ENCODE measurements around the gene PDLIM7.

PDLIM7 gene

DNA sequence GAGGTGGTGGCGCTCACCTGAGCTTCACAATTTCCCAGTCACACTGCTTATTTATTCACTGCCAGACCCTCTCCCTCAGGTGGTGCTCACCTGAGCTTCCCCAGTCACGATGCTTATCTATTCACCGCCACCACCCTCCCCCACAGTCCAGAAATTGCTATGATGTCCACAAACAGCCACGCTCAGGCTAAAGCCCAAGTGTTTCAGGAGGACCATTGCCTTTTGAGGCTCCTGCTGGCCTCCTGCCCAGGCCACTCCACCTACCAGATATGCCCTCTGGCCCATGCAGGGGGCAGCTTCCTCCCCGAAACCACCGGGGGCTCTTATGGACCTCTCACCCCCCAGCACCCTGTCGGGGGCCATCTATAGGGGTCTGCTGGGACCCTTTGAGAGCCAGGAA lies 4.6 kb downstream of the PDLIM7 start:
- H3K27ac ChIP-seq = peak overlapping the region; percentile 4; the same call in 1 of the 2 replicates
- TF ChIP-seq, protein P1, sequence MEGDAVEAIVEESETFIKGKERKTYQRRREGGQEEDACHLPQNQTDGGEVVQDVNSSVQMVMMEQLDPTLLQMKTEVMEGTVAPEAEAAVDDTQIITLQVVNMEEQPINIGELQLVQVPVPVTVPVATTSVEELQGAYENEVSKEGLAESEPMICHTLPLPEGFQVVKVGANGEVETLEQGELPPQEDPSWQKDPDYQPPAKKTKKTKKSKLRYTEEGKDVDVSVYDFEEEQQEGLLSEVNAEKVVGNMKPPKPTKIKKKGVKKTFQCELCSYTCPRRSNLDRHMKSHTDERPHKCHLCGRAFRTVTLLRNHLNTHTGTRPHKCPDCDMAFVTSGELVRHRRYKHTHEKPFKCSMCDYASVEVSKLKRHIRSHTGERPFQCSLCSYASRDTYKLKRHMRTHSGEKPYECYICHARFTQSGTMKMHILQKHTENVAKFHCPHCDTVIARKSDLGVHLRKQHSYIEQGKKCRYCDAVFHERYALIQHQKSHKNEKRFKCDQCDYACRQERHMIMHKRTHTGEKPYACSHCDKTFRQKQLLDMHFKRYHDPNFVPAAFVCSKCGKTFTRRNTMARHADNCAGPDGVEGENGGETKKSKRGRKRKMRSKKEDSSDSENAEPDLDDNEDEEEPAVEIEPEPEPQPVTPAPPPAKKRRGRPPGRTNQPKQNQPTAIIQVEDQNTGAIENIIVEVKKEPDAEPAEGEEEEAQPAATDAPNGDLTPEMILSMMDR (IDR thresholded peaks at IDR 0.05) = no peak
- TF ChIP-seq ZFX (IDR thresholded peaks at IDR 0.05; ENCODE audit: borderline replicate concordance) = no peak

DNA sequence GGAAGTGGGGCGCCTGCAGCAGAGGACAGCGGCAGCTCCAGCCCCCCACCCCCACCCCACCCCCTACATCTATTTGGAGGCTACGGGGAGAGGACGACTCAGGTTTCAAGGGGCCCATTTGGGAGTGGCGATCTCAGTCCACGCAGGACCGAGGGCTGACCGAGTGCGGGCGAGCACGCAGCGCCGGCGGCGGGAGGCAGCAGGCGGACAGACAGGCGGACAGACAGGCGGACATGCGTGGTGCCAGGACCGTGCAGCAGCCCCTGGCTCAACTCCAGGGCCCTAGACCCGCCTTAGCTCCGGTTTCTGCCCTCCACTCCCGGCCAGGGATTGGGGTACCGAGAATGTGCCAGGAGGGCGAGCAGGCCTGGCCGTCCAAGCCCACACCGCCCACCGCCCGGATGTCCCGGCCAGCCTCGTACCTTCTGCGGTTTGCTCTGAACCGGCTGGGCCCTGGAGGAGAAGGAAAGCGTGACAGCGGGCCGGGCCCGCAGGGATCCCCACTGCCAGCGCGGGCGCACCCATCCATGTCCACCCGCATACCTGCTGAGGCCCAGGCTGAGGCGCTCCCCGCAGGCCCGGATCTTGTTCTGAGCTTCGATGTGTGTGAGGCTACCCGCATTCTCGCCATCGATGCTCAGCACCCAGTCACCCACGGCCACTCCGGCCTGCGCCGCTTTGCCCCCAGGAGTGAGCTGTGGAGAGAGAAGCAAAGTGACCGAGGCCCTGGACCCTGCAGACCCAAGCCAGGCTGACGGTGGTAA lies 5.2 kb downstream of the PDLIM7 start:
- no peak overlapping the region for H3K27ac ChIP-seq
- TF ChIP-seq, protein P1 (IDR thresholded peaks at IDR 0.05) = no peak
- TF ChIP-seq ZFX (IDR thresholded peaks at IDR 0.05; ENCODE audit: borderline replicate concordance) = no peak

DNA sequence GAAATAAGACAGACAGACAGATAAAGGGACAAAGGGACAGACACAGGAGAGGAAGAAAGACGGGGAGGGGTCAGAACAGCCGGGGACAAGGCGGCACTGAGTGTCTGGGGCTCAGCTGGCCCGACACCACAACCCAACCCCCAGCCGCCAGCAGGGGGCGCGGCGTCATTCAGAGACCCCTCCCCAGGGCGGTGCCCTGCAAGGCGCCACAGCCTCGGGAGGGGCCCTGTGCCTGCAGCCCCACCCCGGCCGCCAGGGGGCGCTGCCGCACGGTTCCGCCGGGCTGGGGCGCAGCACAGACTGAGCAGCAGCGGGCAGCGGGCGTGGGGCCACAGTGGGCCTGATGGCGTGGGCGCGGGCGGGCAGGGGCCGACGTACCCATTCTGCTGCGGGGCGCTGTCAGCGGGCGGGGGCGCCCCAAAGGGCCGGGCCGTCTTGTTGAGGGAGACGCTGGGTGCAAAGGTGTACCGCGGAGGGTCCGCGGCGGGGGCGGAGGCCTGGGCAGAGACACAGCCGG lies 5.9 kb downstream of the PDLIM7 start:
- H3K27ac ChIP-seq = no peak overlapping the region

DNA sequence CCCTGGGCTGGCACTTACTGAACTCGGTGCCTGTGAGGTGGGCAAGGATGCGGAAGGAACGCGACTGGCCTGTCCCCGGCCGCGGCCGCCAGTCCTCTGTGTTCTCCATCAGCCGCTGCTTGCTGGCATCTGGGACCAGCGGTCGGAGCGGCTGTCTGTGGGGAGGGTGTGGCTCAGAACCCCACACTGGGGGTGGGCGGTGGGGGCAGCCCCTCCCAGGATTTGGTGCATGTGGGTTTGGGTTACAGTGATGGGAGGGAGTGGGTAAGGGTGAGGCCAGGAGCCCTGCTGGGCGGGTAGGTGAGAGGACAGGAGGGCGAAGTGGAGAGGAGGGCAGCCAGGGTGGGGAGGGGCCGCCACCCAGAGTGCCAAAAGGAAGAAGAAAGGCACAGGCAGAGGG lies 6.4 kb downstream of the PDLIM7 start:
- no peak overlapping the region for H3K27ac ChIP-seq
- no peak for TF ChIP-seq ZFX (IDR thresholded peaks at IDR 0.05; ENCODE audit: borderline replicate concordance)
- TF ChIP-seq, protein P1 (IDR thresholded peaks at IDR 0.05) = no peak

More for the DNA sequence above, 5.9 kb downstream of the PDLIM7 start:
- TF ChIP-seq, protein P1 (IDR thresholded peaks at IDR 0.05) = peak; percentile 98
- TF ChIP-seq ZFX (IDR thresholded peaks at IDR 0.05; ENCODE audit: borderline replicate concordance) = no peak

DNA sequence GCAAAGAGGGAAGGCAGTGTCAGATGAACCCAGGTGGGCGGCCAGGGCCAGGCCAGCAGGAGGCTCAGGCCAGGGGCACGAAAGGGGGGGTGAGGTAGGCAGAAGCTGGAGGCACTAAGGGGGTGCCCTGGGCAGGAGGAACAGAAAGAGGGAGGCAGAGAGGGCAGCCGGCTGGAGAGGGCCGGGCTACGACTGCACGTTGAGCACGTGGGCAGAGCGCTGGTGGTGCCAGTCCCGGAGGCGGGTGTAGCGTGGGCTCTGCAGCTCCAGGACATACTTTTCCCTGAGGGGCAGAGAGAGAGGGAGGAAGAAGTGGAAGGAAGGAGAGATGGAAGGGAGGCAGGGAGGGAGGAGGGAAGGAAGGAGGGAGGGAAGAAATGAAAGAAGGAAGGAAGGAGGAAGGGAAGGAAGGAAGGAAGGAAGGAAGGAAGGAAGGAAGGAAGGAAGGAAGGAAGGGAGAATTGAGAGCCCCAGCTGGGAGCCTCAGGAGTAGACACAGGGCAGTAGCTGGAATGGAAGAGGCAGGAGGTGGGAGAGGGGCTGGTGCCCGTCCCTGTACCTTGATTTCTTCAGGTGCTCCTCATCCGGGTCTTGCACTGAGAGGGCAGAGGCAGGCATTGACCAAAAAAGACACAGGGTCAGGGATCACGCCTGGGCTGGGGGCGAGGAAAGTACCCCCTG lies 7.0 kb downstream of the PDLIM7 start:
- TF ChIP-seq, protein P1 (IDR thresholded peaks at IDR 0.05) = no peak
- TF ChIP-seq ZFX (IDR thresholded peaks at IDR 0.05; ENCODE audit: borderline replicate concordance) = no peak
- no peak overlapping the region for H3K27ac ChIP-seq

DNA sequence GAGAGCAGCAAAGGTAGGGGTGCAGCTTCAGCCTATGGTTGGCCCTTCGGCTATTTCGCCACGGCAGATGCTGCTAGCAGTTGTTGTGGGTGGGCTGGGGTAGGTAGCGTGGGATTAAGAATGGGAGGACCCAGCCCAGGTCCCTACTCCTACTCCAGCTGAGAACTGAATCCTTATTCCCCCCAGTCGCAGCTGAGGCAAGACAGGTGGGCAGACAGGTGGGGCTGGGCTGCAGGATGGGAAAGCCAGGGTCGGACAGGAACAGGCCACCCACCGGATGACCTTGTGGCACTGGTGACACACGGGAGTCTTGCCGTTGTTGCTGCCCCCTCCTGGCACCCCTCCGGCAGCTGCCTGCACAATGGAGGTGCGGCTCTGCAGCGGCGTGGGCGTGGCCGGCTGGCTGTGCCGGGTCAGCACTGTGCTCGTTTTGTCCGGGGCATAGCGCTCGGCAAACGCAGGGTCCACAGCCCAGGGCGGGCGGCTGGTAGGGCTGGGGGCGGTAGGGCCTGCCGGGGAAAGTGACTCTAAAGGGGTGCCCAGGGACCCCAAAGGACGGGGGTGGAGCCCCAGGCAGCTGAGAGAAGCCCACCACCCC lies 8.2 kb downstream of the PDLIM7 start:
- no peak for TF ChIP-seq ZFX (IDR thresholded peaks at IDR 0.05; ENCODE audit: borderline replicate concordance)
- TF ChIP-seq, protein P1 (IDR thresholded peaks at IDR 0.05) = no peak
- no peak overlapping the region for H3K27ac ChIP-seq
